OCI-LY1 (cell line): ENCODE data around the gene STAG2.

Experiments
- H2AFZ ChIP-seq: fragments of 200-600 bp; sonication (generic), shearing (Covaris generic); 2 replicates; pipeline ENCODE4 v1.6.0; 2014; ENCODE audit warnings: antibody characterized with exemption, mild to moderate bottlenecking, low read length
- H3F3A ChIP-seq: fragments of 200-600 bp; sonication (generic), shearing (Covaris generic); 2 replicates; pipeline ENCODE4 v1.6.0; 2014; ENCODE audit warnings: mild to moderate bottlenecking, antibody characterized with exemption, low read length, moderate library complexity; ENCODE audit not compliant: insufficient read depth
- H3K27ac ChIP-seq: fragments of 200-600 bp; sonication (generic); 2 replicates; pipeline ENCODE4 v1.5.1; 2014; ENCODE audit warnings: low read length, mixed run types, mild to moderate bottlenecking, low read depth; ENCODE audit not compliant: poor library complexity, severe bottlenecking
- H3K27me3 ChIP-seq: fragments of 200-600 bp; sonication (generic); 2 replicates; pipeline ENCODE4 v1.6.0; 2014; ENCODE audit warnings: antibody characterized with exemption, mild to moderate bottlenecking, low read length, moderate library complexity; ENCODE audit not compliant: insufficient read depth
- H3K36me3 ChIP-seq: fragments of 200-600 bp; sonication (generic); 2 replicates; pipeline ENCODE4 v1.6.1; 2014; ENCODE audit warnings: mild to moderate bottlenecking, antibody characterized with exemption, low read length, moderate library complexity, mixed read lengths; ENCODE audit not compliant: insufficient read depth
- H3K4me1 ChIP-seq: fragments of 200-600 bp; sonication (generic); 2 replicates; pipeline ENCODE4 v1.5.1; 2014; ENCODE audit warnings: mild to moderate bottlenecking, low read length, moderate library complexity; ENCODE audit not compliant: insufficient read depth, severe bottlenecking
- H3K4me2 ChIP-seq: fragments of 200-600 bp; sonication (generic), shearing (Covaris generic); 2 replicates; pipeline ENCODE4 v1.6.1; 2014; ENCODE audit warnings: low read length
- H3K4me3 ChIP-seq: fragments of 200-600 bp; sonication (generic); 2 replicates; pipeline ENCODE4 v1.5.1; 2014; ENCODE audit warnings: low read length, low read depth, mild to moderate bottlenecking, mixed read lengths; ENCODE audit not compliant: poor library complexity, severe bottlenecking
- H3K79me2 ChIP-seq: fragments of 200-600 bp; shearing (Covaris generic); 2 replicates; pipeline ENCODE4 v1.6.1; 2016; ENCODE audit warnings: mixed run types, low read length, mixed read lengths; ENCODE audit not compliant: insufficient read depth
- H3K9ac ChIP-seq: fragments of 200-600 bp; sonication (generic), shearing (Covaris generic); 2 replicates; pipeline ENCODE4 v1.6.1; 2014; ENCODE audit warnings: mild to moderate bottlenecking, low read length, mixed read lengths
- H3K9me2 ChIP-seq: fragments of 200-600 bp; sonication (generic), shearing (Covaris generic); 2 replicates; pipeline ENCODE4 v1.6.1; 2014; ENCODE audit warnings: low read depth, mild to moderate bottlenecking, low read length, mixed read lengths
- H3K9me3 ChIP-seq: fragments of 200-600 bp; shearing (Covaris generic); 2 replicates; pipeline ENCODE4 v1.6.1; 2014; ENCODE audit warnings: low read length, mixed read lengths
- H4K20me1 ChIP-seq: fragments of 200-600 bp; sonication (generic), shearing (Covaris generic); 2 replicates; pipeline ENCODE4 v1.6.0; 2016; ENCODE audit warnings: mild to moderate bottlenecking, low read length; ENCODE audit not compliant: insufficient read depth
- CTCF ChIP-seq: fragments of 200-600 bp; sonication (generic), shearing (Covaris generic); IDR thresholded peaks from 2 replicates; pipeline ENCODE4 v1.5.1; 2017; ENCODE audit warnings: mild to moderate bottlenecking, antibody characterized with exemption, low read length, moderate library complexity, mixed read lengths
- EZH2 ChIP-seq: fragments of 200-600 bp; sonication (generic), shearing (Covaris generic); IDR thresholded peaks from 2 replicates; pipeline ENCODE4 v1.8.0; 2017; ENCODE audit warnings: borderline replicate concordance, mixed run types, mild to moderate bottlenecking, antibody characterized with exemption, low read length, moderate library complexity, mixed read lengths

STAG2 gene

DNA sequence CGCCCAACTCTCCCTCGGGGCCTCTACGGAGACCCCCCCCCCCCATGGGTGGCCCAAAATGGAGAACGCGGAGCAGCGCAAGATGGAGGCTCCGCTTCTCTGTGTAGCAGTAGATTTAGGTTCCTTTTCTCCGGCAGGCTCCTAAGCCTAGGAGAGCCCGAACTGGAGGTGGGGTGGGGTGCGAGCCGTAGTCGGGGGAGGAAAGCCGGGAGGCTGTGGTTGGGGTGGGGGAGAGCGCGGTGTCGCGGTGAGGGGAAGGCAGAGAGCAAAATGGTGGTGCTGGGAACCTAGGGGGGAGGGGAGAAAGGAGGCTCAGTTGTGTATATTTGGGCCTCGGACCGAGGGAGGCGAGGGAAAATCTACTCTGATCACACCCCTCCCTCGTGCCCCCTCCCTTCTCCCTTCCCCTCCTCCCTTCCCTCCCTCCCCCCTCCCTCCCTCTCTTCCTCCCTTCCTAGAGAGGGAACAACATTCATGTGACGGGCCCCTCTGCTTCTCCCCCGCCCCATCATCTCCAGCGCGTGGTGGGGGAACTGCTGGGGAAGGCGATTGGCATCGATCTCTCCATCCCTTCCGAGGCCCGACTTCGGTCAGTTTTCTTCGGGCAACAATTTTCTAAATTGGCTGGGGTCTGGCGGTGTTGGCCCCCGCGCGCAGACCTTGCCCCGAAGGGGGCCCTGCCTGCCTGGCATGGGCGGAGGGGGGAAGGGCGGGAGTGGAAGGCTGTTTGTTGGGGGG is at the start of gene STAG2:
Gene STAG2 (plus strand): TSS at position 439 of the 738 bp plus-strand sequence. CDS start 60,922 bp downstream, outside the sequence.
- no peaks in the 10 kb centered on the region for H3K9me2 ChIP-seq
- H3K9ac ChIP-seq = peak within 1 kb of the TSS; percentile 100
- H4K20me1 ChIP-seq = no peaks in the 10 kb centered on the region
- peaks cover 54% of the 10 kb centered on the region for H3K79me2 ChIP-seq
- no peak within 1 kb of the TSS for H2AFZ ChIP-seq
- peak within 1 kb of the TSS; percentile 95 for H3K27ac ChIP-seq
- no peaks in the 10 kb centered on the region for H3F3A ChIP-seq
- H3K9me3 ChIP-seq = no peaks in the 10 kb centered on the region
- peak within 1 kb of the TSS; percentile 99 for H3K4me3 ChIP-seq
- TF ChIP-seq CTCF = no peak
- H3K27me3 ChIP-seq = no peaks in the 10 kb centered on the region
- peak within 1 kb of the TSS; percentile 94 for H3K4me2 ChIP-seq
- H3K4me1 ChIP-seq = peaks cover 26% of the 10 kb centered on the region
- H3K36me3 ChIP-seq = no peaks in the 10 kb centered on the region; the same call in 1 of the 2 replicates

DNA sequence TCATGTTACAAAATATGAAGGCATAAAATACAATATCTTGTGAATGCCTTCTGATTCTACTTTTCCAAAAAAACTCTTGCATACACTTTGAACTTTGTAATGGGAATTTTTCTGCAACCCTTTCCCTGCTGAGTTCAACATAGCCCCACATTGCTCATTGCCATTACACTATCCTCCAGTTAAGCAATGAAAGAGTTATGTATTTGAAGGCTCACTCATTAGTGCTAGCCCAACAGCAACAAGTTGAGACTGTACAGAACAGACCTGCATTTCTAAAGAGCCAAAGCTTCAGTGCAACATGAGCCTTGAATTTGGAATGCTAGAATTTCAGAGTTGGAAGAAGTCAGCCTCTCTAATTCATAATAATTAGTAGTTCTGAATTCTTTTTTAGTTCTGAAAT is 44.4 kb upstream of the STAG2 start:
- no peaks in the 10 kb centered on the region for H4K20me1 ChIP-seq
- no peaks in the 10 kb centered on the region for H3K9me2 ChIP-seq
- H3K36me3 ChIP-seq = no peaks in the 10 kb centered on the region
- no peaks in the 10 kb centered on the region for H3K9me3 ChIP-seq
- no peak overlapping the region for H3K4me2 ChIP-seq
- no peaks in the 10 kb centered on the region for H3F3A ChIP-seq
- TF ChIP-seq CTCF (no peak), EZH2 (no peak)
- H3K79me2 ChIP-seq = no peaks in the 10 kb centered on the region
- H3K4me3 ChIP-seq = no peak overlapping the region
- H3K27me3 ChIP-seq = no peaks in the 10 kb centered on the region
- H2AFZ ChIP-seq = no peak overlapping the region
- no peak overlapping the region for H3K9ac ChIP-seq
- H3K4me1 ChIP-seq = no peaks in the 10 kb centered on the region
- no peak overlapping the region for H3K27ac ChIP-seq

DNA sequence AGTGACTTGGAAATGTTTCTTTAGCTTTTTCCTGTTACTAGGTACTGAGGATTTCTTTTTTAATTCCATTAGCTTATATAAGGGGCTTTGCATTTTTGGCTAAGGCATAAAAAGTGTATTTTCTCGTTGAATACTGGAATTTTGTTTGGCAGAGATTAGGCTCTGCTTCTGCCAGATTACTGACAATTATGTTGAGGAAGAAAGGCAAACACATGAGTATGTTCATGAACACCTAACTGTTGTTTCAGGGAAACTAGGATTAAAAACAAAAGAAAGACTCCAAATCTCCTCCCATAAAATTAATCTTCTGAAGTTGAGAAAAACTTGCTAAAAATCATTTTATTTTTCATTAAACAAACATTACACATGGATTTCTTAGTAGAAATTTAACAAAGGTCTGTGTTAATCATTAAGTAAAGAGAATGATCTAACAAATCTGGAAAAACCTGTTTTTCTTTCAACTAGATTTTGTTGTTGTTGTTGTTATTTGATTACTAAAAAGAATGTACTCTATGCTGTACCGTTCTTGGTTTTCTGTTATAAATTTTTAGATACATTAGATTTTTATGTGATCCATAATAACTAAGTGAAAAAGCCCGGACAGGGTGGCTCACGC is 43.3 kb upstream of the STAG2 start:
- H3K9me3 ChIP-seq = no peaks in the 10 kb centered on the region
- no peak overlapping the region for H3K4me2 ChIP-seq
- H3K4me3 ChIP-seq = no peak overlapping the region
- H3K27ac ChIP-seq = no peak overlapping the region
- no peaks in the 10 kb centered on the region for H4K20me1 ChIP-seq
- TF ChIP-seq EZH2 (no peak), CTCF (no peak)
- H3K79me2 ChIP-seq = no peaks in the 10 kb centered on the region
- H3K9me2 ChIP-seq = no peaks in the 10 kb centered on the region
- no peaks in the 10 kb centered on the region for H3F3A ChIP-seq
- H3K9ac ChIP-seq = no peak overlapping the region
- no peaks in the 10 kb centered on the region for H3K36me3 ChIP-seq
- H3K27me3 ChIP-seq = no peaks in the 10 kb centered on the region
- no peak overlapping the region for H2AFZ ChIP-seq
- H3K4me1 ChIP-seq = no peaks in the 10 kb centered on the region
